WTC11 (cell line): ENCODE data around the gene PAM16.

Source experiments
- CREB1 ChIP-seq: sonication (generic); formaldehyde crosslinking; IDR thresholded peaks from 2 replicates; pipeline ENCODE4 v1.8.0; 2023; ENCODE audit warnings: mild to moderate bottlenecking, missing genetic modification reagents
- JUN ChIP-seq: sonication (generic); formaldehyde crosslinking; IDR thresholded peaks from 2 replicates; pipeline ENCODE4 v1.8.0; 2023; ENCODE audit warnings: mild to moderate bottlenecking, missing genetic modification reagents
- NFYB ChIP-seq: sonication (generic); formaldehyde crosslinking; conservative IDR thresholded peaks from 2 replicates; pipeline ENCODE4 v1.8.0; 2022; ENCODE audit warnings: low read depth, missing genetic modification reagents
- NR2C2 ChIP-seq: sonication (generic); formaldehyde crosslinking; IDR thresholded peaks from 2 replicates; pipeline ENCODE4 v1.8.0; 2022; ENCODE audit warnings: mild to moderate bottlenecking, missing genetic modification reagents
- SP1 ChIP-seq: sonication (generic); formaldehyde crosslinking; conservative IDR thresholded peaks from 2 replicates; pipeline ENCODE4 v1.8.1; 2022; ENCODE audit warnings: missing genetic modification reagents
- ZBTB21 ChIP-seq: sonication (generic); formaldehyde crosslinking; IDR thresholded peaks from 2 replicates; pipeline ENCODE4 v1.8.1; 2023; ENCODE audit warnings: mild to moderate bottlenecking, missing genetic modification reagents, borderline replicate concordance
- ZNF317 ChIP-seq: sonication (generic); formaldehyde crosslinking; IDR thresholded peaks from 2 replicates; pipeline ENCODE4 v1.8.1; 2023; ENCODE audit warnings: low read depth, mild to moderate bottlenecking, moderate library complexity, missing genetic modification reagents, borderline replicate concordance
- TF ChIP-seq, protein P1 (sequence below): sonication (generic); formaldehyde crosslinking; IDR thresholded peaks from 2 replicates; pipeline ENCODE4 v1.8.0; 2022; ENCODE audit warnings: missing genetic modification reagents
- TF ChIP-seq, protein P2 (sequence below): fragments of 200-600 bp; IDR thresholded peaks from 2 replicates; pipeline ENCODE4 v1.8.0; 2022; ENCODE audit warnings: antibody characterized with exemption
- TF ChIP-seq, protein P3 (sequence below): sonication (generic); formaldehyde crosslinking; IDR thresholded peaks from 2 replicates; pipeline ENCODE4 v1.8.1; 2023; ENCODE audit warnings: mild to moderate bottlenecking, missing genetic modification reagents

DNA sequence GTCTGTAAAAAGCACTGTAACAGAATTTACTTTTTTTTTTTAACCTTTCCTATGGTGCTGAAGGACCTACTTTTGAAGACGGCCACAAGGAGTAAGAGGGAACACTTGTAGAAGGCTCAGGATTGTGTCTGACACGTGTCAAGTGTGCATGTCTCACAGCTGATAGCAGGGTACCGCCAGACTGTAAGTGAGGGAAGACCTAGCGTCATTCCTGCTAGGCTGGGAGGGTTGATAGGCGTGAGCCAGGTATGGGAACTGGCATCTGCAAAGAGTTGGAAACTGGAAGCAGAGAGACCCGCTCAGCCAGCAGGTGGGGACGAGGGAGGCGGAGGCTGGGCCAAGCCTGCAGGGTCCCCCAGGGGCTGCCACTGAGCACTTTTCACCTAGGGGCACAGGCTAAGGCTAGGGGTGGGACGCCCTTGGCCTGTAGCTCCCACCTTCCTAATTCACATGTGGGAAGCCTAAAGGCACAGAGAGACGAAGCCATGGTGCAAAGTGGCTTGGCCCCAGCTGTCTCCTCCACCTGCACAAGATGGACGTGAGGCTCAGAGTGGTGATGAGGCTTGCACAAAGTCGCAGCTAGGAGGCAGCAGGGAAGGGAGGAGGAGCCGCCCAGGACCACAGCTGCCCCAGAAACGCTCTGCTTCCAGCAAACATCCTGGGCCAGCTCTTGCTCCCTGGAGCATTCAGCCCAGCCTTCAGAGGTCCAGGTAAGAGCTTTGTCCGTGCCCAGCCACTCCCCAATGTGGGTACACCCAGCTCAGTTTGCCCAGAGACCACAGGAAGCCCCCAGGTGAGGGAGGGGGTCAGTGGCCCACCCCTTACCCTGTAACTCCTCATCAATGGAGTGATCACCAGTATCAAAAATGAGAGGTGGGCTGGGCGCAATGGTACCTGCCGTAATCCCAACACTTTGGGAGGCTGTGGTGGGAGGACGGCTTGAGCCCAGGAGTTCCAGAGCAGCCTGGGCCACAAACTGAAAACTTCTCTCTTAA lies 39.4 kb upstream of the PAM16 start:
- TF ChIP-seq, protein P1, sequence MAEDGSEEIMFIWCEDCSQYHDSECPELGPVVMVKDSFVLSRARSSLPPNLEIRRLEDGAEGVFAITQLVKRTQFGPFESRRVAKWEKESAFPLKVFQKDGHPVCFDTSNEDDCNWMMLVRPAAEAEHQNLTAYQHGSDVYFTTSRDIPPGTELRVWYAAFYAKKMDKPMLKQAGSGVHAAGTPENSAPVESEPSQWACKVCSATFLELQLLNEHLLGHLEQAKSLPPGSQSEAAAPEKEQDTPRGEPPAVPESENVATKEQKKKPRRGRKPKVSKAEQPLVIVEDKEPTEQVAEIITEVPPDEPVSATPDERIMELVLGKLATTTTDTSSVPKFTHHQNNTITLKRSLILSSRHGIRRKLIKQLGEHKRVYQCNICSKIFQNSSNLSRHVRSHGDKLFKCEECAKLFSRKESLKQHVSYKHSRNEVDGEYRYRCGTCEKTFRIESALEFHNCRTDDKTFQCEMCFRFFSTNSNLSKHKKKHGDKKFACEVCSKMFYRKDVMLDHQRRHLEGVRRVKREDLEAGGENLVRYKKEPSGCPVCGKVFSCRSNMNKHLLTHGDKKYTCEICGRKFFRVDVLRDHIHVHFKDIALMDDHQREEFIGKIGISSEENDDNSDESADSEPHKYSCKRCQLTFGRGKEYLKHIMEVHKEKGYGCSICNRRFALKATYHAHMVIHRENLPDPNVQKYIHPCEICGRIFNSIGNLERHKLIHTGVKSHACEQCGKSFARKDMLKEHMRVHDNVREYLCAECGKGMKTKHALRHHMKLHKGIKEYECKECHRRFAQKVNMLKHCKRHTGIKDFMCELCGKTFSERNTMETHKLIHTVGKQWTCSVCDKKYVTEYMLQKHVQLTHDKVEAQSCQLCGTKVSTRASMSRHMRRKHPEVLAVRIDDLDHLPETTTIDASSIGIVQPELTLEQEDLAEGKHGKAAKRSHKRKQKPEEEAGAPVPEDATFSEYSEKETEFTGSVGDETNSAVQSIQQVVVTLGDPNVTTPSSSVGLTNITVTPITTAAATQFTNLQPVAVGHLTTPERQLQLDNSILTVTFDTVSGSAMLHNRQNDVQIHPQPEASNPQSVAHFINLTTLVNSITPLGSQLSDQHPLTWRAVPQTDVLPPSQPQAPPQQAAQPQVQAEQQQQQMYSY (CRISPR knock-in tag), result no peak
- TF ChIP-seq ZNF317 (CRISPR knock-in tag) (no peak), NR2C2 (CRISPR knock-in tag) (no peak), SP1 (no peak), CREB1 (CRISPR knock-in tag) (no peak), ZBTB21 (CRISPR knock-in tag) (no peak), JUN (CRISPR knock-in tag) (no peak), NFYB (CRISPR knock-in tag) (no peak)
- TF ChIP-seq, protein P2, sequence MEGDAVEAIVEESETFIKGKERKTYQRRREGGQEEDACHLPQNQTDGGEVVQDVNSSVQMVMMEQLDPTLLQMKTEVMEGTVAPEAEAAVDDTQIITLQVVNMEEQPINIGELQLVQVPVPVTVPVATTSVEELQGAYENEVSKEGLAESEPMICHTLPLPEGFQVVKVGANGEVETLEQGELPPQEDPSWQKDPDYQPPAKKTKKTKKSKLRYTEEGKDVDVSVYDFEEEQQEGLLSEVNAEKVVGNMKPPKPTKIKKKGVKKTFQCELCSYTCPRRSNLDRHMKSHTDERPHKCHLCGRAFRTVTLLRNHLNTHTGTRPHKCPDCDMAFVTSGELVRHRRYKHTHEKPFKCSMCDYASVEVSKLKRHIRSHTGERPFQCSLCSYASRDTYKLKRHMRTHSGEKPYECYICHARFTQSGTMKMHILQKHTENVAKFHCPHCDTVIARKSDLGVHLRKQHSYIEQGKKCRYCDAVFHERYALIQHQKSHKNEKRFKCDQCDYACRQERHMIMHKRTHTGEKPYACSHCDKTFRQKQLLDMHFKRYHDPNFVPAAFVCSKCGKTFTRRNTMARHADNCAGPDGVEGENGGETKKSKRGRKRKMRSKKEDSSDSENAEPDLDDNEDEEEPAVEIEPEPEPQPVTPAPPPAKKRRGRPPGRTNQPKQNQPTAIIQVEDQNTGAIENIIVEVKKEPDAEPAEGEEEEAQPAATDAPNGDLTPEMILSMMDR, result no peak
- TF ChIP-seq, protein P3, sequence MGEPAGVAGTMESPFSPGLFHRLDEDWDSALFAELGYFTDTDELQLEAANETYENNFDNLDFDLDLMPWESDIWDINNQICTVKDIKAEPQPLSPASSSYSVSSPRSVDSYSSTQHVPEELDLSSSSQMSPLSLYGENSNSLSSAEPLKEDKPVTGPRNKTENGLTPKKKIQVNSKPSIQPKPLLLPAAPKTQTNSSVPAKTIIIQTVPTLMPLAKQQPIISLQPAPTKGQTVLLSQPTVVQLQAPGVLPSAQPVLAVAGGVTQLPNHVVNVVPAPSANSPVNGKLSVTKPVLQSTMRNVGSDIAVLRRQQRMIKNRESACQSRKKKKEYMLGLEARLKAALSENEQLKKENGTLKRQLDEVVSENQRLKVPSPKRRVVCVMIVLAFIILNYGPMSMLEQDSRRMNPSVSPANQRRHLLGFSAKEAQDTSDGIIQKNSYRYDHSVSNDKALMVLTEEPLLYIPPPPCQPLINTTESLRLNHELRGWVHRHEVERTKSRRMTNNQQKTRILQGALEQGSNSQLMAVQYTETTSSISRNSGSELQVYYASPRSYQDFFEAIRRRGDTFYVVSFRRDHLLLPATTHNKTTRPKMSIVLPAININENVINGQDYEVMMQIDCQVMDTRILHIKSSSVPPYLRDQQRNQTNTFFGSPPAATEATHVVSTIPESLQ, result no peak
